ENCODE results near the gene TSC2. TPM values are rescaled to one million over a fixed set of nuclear protein-coding genes. Genes with fewer than 3 reads are reported as not detected.

Gene TSC2
- total RNA-seq, 4 donors from 2014 or later: 103 to 193 (median 143) TPM

GRCh38 chr16:2001456-2002355, 46.1 kb upstream of the TSC2 start:
- Histone ChIP-seq H3K27me3 (no peaks in the 10 kb centered on the region), H3K9me3 (no peaks in the 10 kb centered on the region), H3K4me3 (no peak overlapping the region), H3K36me3 (peaks cover 67% of the 10 kb centered on the region), H3K27ac (no peak overlapping the region), H3K4me1 (peaks cover 49% of the 10 kb centered on the region)
- DNase-seq (ENCODE audit: low spot score in 2 of 2): no peak
- TF ChIP-seq POLR2A (IDR thresholded peaks at IDR 0.05): no peak
- TF ChIP-seq CTCF (IDR thresholded peaks at IDR 0.05): no peak
- no peak for TF ChIP-seq EP300 (IDR thresholded peaks at IDR 0.05)
- TF ChIP-seq POLR2AphosphoS5 (IDR thresholded peaks at IDR 0.05): no peak
- 93% methylated on average over 33 of the region's 53 CpGs for WGBS

- Histone ChIP-seq H3K27me3 (no peaks in the 10 kb centered on the region), H3K9me3 (no peaks in the 10 kb centered on the region), H3K4me1 (peaks cover 51% of the 10 kb centered on the region), H3K27ac (no peak overlapping the region), H3K36me3 (peaks cover 59% of the 10 kb centered on the region), H3K4me3 (no peak overlapping the region)
- no peak for DNase-seq (ENCODE audit: low spot score in 2 of 2)
- WGBS: 91% methylated on average over 16 of the region's 47 CpGs
- TF ChIP-seq POLR2A (IDR thresholded peaks at IDR 0.05): no peak
- TF ChIP-seq EP300 (IDR thresholded peaks at IDR 0.05): no peak
- TF ChIP-seq CTCF (IDR thresholded peaks at IDR 0.05): no peak
- no peak for TF ChIP-seq POLR2AphosphoS5 (IDR thresholded peaks at IDR 0.05)
These were observed 45.2 kb upstream of the TSC2 start for GRCh38 chr16:2002406-2003230.

- Histone ChIP-seq H3K9me3 (no peaks in the 10 kb centered on the region), H3K4me3 (no peak overlapping the region), H3K4me1 (peaks cover 53% of the 10 kb centered on the region), H3K36me3 (peaks cover 52% of the 10 kb centered on the region), H3K27ac (no peak overlapping the region), H3K27me3 (no peaks in the 10 kb centered on the region)
- no peak for DNase-seq (ENCODE audit: low spot score in 2 of 2)
- WGBS: 85% methylated on average over 7 of the region's 8 CpGs
- no peak for TF ChIP-seq POLR2AphosphoS5 (IDR thresholded peaks at IDR 0.05)
- no peak for TF ChIP-seq POLR2A (IDR thresholded peaks at IDR 0.05)
- no peak for TF ChIP-seq CTCF (IDR thresholded peaks at IDR 0.05)
- TF ChIP-seq EP300 (IDR thresholded peaks at IDR 0.05): no peak
These were observed 44.5 kb upstream of the TSC2 start for GRCh38 chr16:2003231-2003826.

- peaks cover 58% of the 10 kb centered on the region for H3K4me1 ChIP-seq
- peak overlapping the region; percentile 6 for H3K4me3 ChIP-seq
These were observed 43.8 kb upstream of the TSC2 start for GRCh38 chr16:2003827-2004641.

More at GRCh38 chr16:2003827-2004641, 43.8 kb upstream of the TSC2 start:
- WGBS: 13% methylated on average over 6 of the region's 36 CpGs
- no peak overlapping the region for H3K27ac ChIP-seq
- no peaks in the 10 kb centered on the region for H3K27me3 ChIP-seq
- H3K36me3 ChIP-seq: peaks cover 45% of the 10 kb centered on the region
- TF ChIP-seq POLR2A (IDR thresholded peaks at IDR 0.05) (no peak), CTCF (IDR thresholded peaks at IDR 0.05) (peak; percentile 77 to 96), EP300 (IDR thresholded peaks at IDR 0.05) (no peak), POLR2AphosphoS5 (IDR thresholded peaks at IDR 0.05) (no peak)
- peak; percentile 91 to 93 for DNase-seq (ENCODE audit: low spot score in 2 of 2)
- H3K9me3 ChIP-seq: no peaks in the 10 kb centered on the region
